ENCODE measurements around the gene ATP10B. TPM values are rescaled to one million over a fixed set of nuclear protein-coding genes. Genes with fewer than 3 reads are reported as not detected.

Gene ATP10B
- total RNA-seq, 1 donor from 2014 or later: 1.3 TPM

DNA sequence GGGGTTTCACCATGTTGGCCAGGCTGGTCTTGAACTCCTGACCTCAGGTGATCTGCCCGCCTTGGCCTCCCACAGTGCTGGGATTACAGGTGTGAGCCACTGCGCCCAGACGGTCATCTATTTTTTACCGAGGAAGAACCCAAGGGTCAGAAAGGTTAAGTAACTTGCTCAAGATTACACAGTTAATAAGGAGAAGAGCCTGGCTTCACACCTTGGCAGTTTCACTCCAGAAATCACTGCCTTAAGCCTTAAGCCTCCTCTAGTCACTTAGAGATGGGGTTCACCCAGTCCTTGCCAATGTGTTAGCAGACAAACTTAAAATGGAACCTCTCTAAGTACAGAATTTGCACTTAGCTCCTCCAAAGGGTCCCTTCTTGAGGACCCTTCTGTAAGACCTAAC is 314.1 kb downstream of the ATP10B start:
- Histone ChIP-seq H3K4me3 (ENCODE audit: low read depth, low read length) (no peak overlapping the region), H3K27me3 (ENCODE audit: control insufficient read depth, insufficient read depth, low read length) (no peaks in the 10 kb centered on the region), H3K36me3 (ENCODE audit: control insufficient read depth, insufficient read depth, low read length) (no peaks in the 10 kb centered on the region)
- TF ChIP-seq, protein P1, sequence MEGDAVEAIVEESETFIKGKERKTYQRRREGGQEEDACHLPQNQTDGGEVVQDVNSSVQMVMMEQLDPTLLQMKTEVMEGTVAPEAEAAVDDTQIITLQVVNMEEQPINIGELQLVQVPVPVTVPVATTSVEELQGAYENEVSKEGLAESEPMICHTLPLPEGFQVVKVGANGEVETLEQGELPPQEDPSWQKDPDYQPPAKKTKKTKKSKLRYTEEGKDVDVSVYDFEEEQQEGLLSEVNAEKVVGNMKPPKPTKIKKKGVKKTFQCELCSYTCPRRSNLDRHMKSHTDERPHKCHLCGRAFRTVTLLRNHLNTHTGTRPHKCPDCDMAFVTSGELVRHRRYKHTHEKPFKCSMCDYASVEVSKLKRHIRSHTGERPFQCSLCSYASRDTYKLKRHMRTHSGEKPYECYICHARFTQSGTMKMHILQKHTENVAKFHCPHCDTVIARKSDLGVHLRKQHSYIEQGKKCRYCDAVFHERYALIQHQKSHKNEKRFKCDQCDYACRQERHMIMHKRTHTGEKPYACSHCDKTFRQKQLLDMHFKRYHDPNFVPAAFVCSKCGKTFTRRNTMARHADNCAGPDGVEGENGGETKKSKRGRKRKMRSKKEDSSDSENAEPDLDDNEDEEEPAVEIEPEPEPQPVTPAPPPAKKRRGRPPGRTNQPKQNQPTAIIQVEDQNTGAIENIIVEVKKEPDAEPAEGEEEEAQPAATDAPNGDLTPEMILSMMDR (IDR thresholded peaks at IDR 0.05; ENCODE audit: insufficient read depth, low read length, severe bottlenecking): no peak
- no peak for DNase-seq (ENCODE audit: low read depth)
- no peak for FAIRE-seq

DNA sequence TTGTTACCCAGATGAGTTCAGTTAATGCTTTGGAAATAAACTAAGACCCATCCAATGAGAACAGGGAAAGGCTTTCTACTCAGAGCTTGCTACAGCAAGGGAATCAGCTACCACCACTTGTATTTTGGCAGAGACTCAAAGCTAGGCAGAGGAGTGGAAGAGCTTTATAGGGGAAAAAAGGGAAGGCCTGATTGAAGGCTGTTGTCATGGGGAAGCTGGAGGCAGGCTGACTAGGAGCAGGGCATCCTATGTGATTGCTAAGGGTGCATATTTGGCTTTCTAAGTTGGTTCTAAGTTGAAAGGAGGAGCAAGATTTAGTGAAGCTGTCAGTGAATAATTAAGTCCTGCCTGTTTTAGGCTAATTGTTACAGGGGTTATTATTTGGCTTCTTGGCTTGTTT is 314.9 kb downstream of the ATP10B start:
- Histone ChIP-seq H3K36me3 (ENCODE audit: control insufficient read depth, insufficient read depth, low read length) (no peaks in the 10 kb centered on the region), H3K4me3 (ENCODE audit: low read depth, low read length) (no peak overlapping the region), H3K27me3 (ENCODE audit: control insufficient read depth, insufficient read depth, low read length) (no peaks in the 10 kb centered on the region)
- TF ChIP-seq, protein P1 (IDR thresholded peaks at IDR 0.05; ENCODE audit: insufficient read depth, low read length, severe bottlenecking): no peak
- DNase-seq (ENCODE audit: low read depth) (no peak), FAIRE-seq (no peak)

DNA sequence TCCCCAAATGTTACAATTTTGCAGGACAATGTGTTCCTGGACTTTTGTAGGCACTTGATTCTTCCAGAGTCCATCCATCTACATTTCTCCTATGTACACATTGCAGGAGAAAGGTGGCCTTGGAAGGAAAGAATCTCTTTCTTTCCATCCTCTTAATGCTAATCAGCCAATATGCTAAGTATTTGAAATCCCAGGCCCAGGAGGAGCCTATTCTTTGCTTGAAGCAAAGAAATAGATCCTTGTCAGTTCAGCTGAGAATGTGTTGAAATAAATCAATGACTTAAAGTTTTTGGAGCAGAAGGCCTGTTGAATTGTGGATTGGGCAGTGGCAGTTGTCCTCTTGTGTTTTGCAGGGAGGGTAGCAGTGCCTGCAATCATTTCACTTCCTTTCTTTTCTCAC is 317.1 kb downstream of the ATP10B start:
- DNase-seq (ENCODE audit: low read depth) (no peak), FAIRE-seq (no peak)
- Histone ChIP-seq H3K36me3 (ENCODE audit: control insufficient read depth, insufficient read depth, low read length) (no peaks in the 10 kb centered on the region), H3K27me3 (ENCODE audit: control insufficient read depth, insufficient read depth, low read length) (no peaks in the 10 kb centered on the region), H3K4me3 (ENCODE audit: low read depth, low read length) (no peak overlapping the region)
- TF ChIP-seq, protein P1 (IDR thresholded peaks at IDR 0.05; ENCODE audit: insufficient read depth, low read length, severe bottlenecking): no peak

DNA sequence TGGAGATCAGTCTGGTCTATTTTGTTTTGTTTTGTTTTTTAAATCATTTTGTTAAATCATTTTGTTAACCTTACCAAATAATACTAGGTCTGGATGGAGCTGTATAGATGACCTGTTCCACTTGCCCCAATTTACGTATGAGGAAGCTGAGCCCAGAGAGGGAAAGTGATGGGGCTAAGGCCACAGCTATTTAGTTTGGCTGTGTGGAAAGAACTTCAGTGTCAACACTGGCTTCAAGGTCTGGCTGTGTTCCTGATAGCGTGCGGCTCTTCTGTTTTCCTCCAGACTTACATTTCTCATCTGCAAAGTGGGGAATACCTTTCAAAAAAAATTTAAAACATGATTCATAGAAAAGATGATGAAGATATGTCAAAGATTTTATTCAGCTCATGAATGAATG is 317.9 kb downstream of the ATP10B start:
- Histone ChIP-seq H3K4me3 (ENCODE audit: low read depth, low read length) (no peak overlapping the region), H3K27me3 (ENCODE audit: control insufficient read depth, insufficient read depth, low read length) (no peaks in the 10 kb centered on the region), H3K36me3 (ENCODE audit: control insufficient read depth, insufficient read depth, low read length) (no peaks in the 10 kb centered on the region)
- TF ChIP-seq, protein P1 (IDR thresholded peaks at IDR 0.05; ENCODE audit: insufficient read depth, low read length, severe bottlenecking): no peak
- FAIRE-seq (no peak), DNase-seq (ENCODE audit: low read depth) (no peak)

DNA sequence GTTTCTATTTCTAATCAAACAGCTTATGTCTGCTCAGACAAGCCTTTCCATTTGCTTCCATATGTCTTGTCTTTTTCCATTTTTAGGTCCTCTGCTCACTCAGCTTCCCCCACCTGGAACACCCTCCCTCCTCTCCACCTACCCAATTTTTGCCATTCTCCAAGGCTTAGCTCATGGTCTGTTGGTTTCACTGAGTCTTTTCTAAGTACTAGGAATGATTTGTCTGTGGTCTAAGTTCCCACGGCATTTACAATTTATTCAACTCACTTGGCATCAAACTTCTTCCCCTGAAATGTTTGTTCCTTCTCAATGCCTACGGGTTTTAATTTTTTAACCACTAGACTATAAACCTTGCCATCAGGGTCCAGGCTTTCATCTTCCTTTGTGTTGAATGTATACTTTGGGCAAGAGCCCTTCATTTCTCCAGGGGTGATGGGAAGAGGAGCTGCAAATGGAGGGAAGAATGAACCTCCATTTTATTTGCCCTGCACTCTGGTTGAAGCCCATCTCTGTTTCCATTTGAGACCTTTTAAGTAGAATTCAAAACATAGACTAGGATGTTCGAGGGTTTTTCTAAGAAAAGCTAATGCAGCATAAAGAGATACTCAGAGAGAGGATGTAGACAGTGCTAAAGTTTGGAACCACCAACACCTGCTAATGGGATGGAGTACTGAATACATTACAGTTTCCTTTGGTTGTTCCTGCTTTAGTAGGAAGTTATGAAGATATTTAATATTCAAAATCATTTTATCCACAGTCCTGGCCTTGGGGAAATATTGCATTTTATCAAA is 326.3 kb downstream of the ATP10B start:
- Histone ChIP-seq H3K27me3 (ENCODE audit: control insufficient read depth, insufficient read depth, low read length) (no peaks in the 10 kb centered on the region), H3K4me3 (ENCODE audit: low read depth, low read length) (no peak overlapping the region), H3K36me3 (ENCODE audit: control insufficient read depth, insufficient read depth, low read length) (no peaks in the 10 kb centered on the region)
- FAIRE-seq (no peak), DNase-seq (ENCODE audit: low read depth) (no peak)
- TF ChIP-seq, protein P1 (IDR thresholded peaks at IDR 0.05; ENCODE audit: insufficient read depth, low read length, severe bottlenecking): no peak

DNA sequence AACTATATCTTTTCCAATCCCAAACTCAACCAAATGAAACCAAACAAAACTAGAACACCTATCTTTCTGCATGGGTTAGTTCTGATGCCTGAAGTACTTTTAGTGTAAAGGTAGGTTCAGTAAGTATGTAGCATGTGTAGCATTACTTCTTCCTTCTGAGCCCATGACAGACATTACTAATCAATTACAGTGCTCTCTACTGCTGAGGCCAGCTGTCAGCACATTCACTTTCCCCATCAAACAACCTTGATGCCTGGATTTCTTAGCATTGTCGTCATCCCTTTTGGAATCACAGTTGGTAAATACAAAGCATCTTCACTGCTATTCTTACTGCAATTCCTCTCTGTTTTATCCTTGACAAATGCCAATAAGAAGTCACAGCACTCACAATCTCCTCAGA is 327.2 kb downstream of the ATP10B start:
- Histone ChIP-seq H3K27me3 (ENCODE audit: control insufficient read depth, insufficient read depth, low read length) (no peaks in the 10 kb centered on the region), H3K36me3 (ENCODE audit: control insufficient read depth, insufficient read depth, low read length) (no peaks in the 10 kb centered on the region), H3K4me3 (ENCODE audit: low read depth, low read length) (no peak overlapping the region)
- TF ChIP-seq, protein P1 (IDR thresholded peaks at IDR 0.05; ENCODE audit: insufficient read depth, low read length, severe bottlenecking): no peak
- no peak for DNase-seq (ENCODE audit: low read depth)
- no peak for FAIRE-seq
